Measurements from ENCODE around the gene DAP. TPM values are rescaled to one million over a fixed set of nuclear protein-coding genes. Genes with fewer than 3 reads are reported as not detected.
"Not testable (repeated sequence)": the region's sequence is repeated elsewhere in the genome, so short reads cannot be mapped to it uniquely, and the experiment has no call there.

Gene DAP
- total RNA-seq, 1 donor from 2014 or later = 235 TPM

DNA sequence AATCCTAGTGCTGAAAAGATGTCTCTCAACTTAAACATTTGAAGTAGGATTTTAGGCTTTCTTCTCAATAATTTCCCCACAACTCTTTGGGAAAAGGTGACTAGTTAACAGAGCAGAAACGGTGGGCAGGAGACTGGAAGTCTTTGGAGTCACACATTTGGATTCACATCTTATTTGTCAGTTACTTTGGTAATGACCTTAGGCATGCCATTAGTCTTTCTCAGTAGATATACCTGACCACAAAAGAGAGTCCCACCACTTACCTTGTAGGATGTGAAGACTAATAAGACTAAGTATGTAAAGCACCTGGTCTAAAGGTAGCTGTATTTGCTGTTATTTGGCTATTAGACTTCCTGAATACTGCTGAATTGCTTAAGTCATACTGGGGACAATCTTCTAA is 35.4 kb downstream of the DAP start:
- H3K27ac Mint-ChIP-seq (ENCODE audit: unreplicated experiment) = peak overlapping the region; percentile 68
- H3K9me3 Mint-ChIP-seq (ENCODE audit: low read depth) = no peaks in the 10 kb centered on the region
- no peak overlapping the region for H3K4me3 Mint-ChIP-seq (ENCODE audit: unreplicated experiment)
- no peak for TF ChIP-seq CTCF (IDR thresholded peaks at IDR 0.05)
- peaks cover 39% of the 10 kb centered on the region for H3K4me1 Mint-ChIP-seq (ENCODE audit: low read depth)
- H3K36me3 Mint-ChIP-seq (ENCODE audit: low read depth) = peaks cover 22% of the 10 kb centered on the region
- H3K27me3 Mint-ChIP-seq (ENCODE audit: low read depth) = no peaks in the 10 kb centered on the region
- DNase-seq (ENCODE audit: low spot score) = no peak

DNA sequence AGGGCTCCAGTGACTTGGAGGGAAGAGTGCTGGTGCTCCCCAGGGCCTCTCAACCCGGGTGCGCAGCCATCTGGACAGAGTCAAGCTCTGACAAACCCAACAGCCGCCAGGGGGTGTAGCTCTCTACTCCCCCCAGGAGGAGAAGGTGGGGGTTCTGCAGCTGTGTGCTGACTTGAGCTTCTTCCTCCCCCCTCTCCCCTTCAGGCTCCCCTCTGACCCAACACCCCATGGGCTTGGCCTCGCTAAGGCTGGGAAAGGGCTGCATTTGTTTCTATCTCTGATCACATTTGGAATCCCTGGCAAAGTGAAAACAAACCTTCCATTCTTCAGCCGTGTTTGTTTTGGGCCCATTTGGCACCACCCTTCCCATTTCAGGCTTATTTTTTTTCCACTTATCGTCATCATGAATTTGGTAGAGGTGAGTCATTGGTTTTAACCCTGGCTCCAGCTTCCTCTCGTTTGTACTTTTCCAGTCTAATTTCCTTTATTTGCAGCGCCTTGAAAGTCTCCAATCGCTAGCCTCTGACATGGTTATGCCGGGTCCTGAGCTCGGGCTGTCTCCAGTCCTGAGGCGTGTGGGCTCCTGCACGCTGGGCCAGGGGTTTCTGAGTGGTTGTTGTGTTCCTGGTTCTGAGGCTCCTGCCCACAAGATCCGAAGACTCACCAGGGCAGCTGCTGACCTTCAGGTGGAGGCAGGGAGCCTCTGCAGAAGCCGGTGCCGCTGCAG is 36.1 kb downstream of the DAP start:
- peaks cover 39% of the 10 kb centered on the region for H3K4me1 Mint-ChIP-seq (ENCODE audit: low read depth)
- H3K9me3 Mint-ChIP-seq (ENCODE audit: low read depth) = no peaks in the 10 kb centered on the region
- H3K27me3 Mint-ChIP-seq (ENCODE audit: low read depth) = no peaks in the 10 kb centered on the region
- TF ChIP-seq CTCF (IDR thresholded peaks at IDR 0.05) = peak; percentile 56
- peaks cover 22% of the 10 kb centered on the region for H3K36me3 Mint-ChIP-seq (ENCODE audit: low read depth)
- H3K4me3 Mint-ChIP-seq (ENCODE audit: unreplicated experiment) = no peak overlapping the region
- no peak for DNase-seq (ENCODE audit: low spot score)
- H3K27ac Mint-ChIP-seq (ENCODE audit: unreplicated experiment) = peak overlapping the region; percentile 68

- no peak overlapping the region for H3K27ac Mint-ChIP-seq (ENCODE audit: unreplicated experiment)
- no peaks in the 10 kb centered on the region for H3K27me3 Mint-ChIP-seq (ENCODE audit: low read depth)
- no peak overlapping the region for H3K4me3 Mint-ChIP-seq (ENCODE audit: unreplicated experiment)
- peaks cover 32% of the 10 kb centered on the region for H3K4me1 Mint-ChIP-seq (ENCODE audit: low read depth)
- TF ChIP-seq CTCF (IDR thresholded peaks at IDR 0.05) = no peak
- peaks cover 20% of the 10 kb centered on the region for H3K36me3 Mint-ChIP-seq (ENCODE audit: low read depth)
- no peak for DNase-seq (ENCODE audit: low spot score)
- H3K9me3 Mint-ChIP-seq (ENCODE audit: low read depth) = no peaks in the 10 kb centered on the region
These were observed 37.5 kb downstream of the DAP start for GRCh38 chr5:10723514-10723913.

DNA sequence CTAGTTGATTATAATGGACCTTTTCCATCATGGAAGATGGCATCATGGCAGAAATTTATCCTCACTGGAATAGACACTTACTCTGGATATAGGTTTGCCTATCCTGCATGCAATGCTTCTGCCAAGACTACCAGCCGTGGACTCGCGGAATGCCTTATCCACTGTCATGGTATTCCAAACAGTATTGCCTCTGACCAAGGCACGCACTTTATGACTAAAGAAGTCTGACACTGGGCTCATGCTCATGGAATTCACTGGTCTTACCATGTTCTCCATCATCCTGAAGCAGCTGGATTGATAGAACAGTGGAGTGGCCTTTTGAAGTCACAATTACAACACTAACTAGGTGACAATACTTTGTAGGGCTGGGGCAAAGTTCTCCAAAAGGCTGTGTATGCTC is 40.3 kb downstream of the DAP start:
- peaks cover 17% of the 10 kb centered on the region for H3K36me3 Mint-ChIP-seq (ENCODE audit: low read depth)
- H3K4me3 Mint-ChIP-seq (ENCODE audit: unreplicated experiment); H3K27ac Mint-ChIP-seq (ENCODE audit: unreplicated experiment): not testable (repeated sequence)

GRCh38 chr5:10719965-10720364 is 41.1 kb downstream of the DAP start:
- Mint-ChIP-seq H3K27ac (ENCODE audit: unreplicated experiment) (no peak overlapping the region), H3K36me3 (ENCODE audit: low read depth) (peaks cover 17% of the 10 kb centered on the region), H3K4me1 (ENCODE audit: low read depth) (peaks cover 12% of the 10 kb centered on the region), H3K9me3 (ENCODE audit: low read depth) (no peaks in the 10 kb centered on the region), H3K4me3 (ENCODE audit: unreplicated experiment) (no peak overlapping the region), H3K27me3 (ENCODE audit: low read depth) (no peaks in the 10 kb centered on the region)
- no peak for DNase-seq (ENCODE audit: low spot score)
- TF ChIP-seq CTCF (IDR thresholded peaks at IDR 0.05) = no peak

More for the DNA sequence above, 40.3 kb downstream of the DAP start:
- H3K27me3 Mint-ChIP-seq (ENCODE audit: low read depth); H3K9me3 Mint-ChIP-seq (ENCODE audit: low read depth); DNase-seq (ENCODE audit: low spot score): not testable (repeated sequence)
- peaks cover 20% of the 10 kb centered on the region for H3K4me1 Mint-ChIP-seq (ENCODE audit: low read depth)

GRCh38 chr5:10718617-10719016 is 42.4 kb downstream of the DAP start:
- not testable (repeated sequence) for H3K27ac Mint-ChIP-seq (ENCODE audit: unreplicated experiment); H3K4me3 Mint-ChIP-seq (ENCODE audit: unreplicated experiment); H3K9me3 Mint-ChIP-seq (ENCODE audit: low read depth); DNase-seq (ENCODE audit: low spot score); H3K4me1 Mint-ChIP-seq (ENCODE audit: low read depth); H3K27me3 Mint-ChIP-seq (ENCODE audit: low read depth)
- H3K36me3 Mint-ChIP-seq (ENCODE audit: low read depth) = peaks cover 17% of the 10 kb centered on the region

DNA sequence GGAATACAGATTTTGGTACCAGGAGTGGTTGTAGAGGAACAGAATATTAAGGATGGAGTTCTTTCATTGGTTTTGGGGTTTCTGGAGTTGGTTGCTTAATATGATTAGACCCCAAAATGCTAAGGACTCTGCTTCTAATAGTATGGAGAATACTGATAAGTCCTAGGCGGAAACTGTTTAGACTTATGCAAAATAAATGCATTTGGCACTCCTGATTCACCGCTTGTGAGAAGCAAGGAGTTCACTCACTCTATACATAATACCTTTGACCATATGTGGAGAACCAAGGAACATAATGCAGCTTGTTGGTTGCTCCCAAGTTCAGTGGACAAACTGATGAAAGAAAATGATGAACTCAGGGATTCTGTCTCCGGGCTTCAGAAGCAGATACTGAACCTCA is 44.2 kb downstream of the DAP start:
- not testable (repeated sequence) for H3K27ac Mint-ChIP-seq (ENCODE audit: unreplicated experiment); H3K4me1 Mint-ChIP-seq (ENCODE audit: low read depth); H3K9me3 Mint-ChIP-seq (ENCODE audit: low read depth); H3K4me3 Mint-ChIP-seq (ENCODE audit: unreplicated experiment); H3K27me3 Mint-ChIP-seq (ENCODE audit: low read depth); DNase-seq (ENCODE audit: low spot score)
- H3K36me3 Mint-ChIP-seq (ENCODE audit: low read depth) = peaks cover 12% of the 10 kb centered on the region
